ENCODE measurements around the gene ETNK2.

ETNK2 gene

DNA sequence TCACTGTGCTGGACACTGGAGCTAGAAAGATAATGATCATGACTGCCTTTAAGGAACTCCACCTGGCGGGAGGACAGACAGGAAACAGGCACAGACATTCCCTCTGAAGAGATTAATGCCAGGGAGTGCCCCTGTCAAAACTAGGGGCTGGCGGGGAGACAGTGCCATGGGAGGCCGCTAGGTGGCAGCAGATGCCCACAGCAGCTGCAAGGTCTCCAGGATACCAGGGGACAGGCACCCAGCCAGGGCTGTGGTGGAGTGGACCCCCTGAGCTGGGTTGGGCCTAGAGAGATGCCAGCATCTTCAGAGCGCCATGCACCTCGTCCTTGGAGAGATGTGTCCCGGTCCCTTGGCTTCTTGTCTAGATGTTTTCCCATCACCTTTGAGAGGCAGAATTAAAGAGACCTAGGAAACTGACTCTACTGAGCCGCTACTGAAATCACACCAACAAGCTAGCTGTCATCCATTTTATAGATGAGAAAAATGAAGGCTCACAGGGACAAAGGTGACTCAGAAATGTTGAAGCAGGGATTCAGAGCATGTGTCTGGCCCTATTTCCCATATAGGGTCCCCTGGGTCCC lies 10.7 kb upstream of the ETNK2 start:
- TF ChIP-seq CTCF (IDR thresholded peaks at IDR 0.05; ENCODE audit: low read depth, low read length), result peak; percentile 99
- no peak overlapping the region for H3K4me3 ChIP-seq (ENCODE audit: low read depth, low read length)

- TF ChIP-seq CTCF (IDR thresholded peaks at IDR 0.05; ENCODE audit: low read depth, low read length), result no peak
- H3K4me3 ChIP-seq (ENCODE audit: low read depth, low read length), result no peak overlapping the region
These were observed 10.0 kb upstream of the ETNK2 start for GRCh38 chr1:204161609-204162493.

GRCh38 chr1:204157962-204158361 lies 6.1 kb upstream of the ETNK2 start:
- TF ChIP-seq CTCF (IDR thresholded peaks at IDR 0.05; ENCODE audit: low read depth, low read length), result no peak

GRCh38 chr1:204155881-204156280 lies 4.0 kb upstream of the ETNK2 start:
- no peak for TF ChIP-seq CTCF (IDR thresholded peaks at IDR 0.05; ENCODE audit: low read depth, low read length)

More at GRCh38 chr1:204157962-204158361, 6.1 kb upstream of the ETNK2 start:
- H3K4me3 ChIP-seq (ENCODE audit: low read depth, low read length), result no peak overlapping the region

GRCh38 chr1:204154568-204155255 lies 2.9 kb upstream of the ETNK2 start:
- H3K4me3 ChIP-seq (ENCODE audit: low read depth, low read length), result no peak overlapping the region
- TF ChIP-seq CTCF (IDR thresholded peaks at IDR 0.05; ENCODE audit: low read depth, low read length), result no peak

More at GRCh38 chr1:204155881-204156280, 4.0 kb upstream of the ETNK2 start:
- no peak overlapping the region for H3K4me3 ChIP-seq (ENCODE audit: low read depth, low read length)

- TF ChIP-seq CTCF (IDR thresholded peaks at IDR 0.05; ENCODE audit: low read depth, low read length), result no peak
- H3K4me3 ChIP-seq (ENCODE audit: low read depth, low read length), result no peak overlapping the region
These were observed 1.8 kb upstream of the ETNK2 start for GRCh38 chr1:204153667-204154066.
